Loucy (cell line): ENCODE measurements around the gene PTPRT.
"Not testable (repeated sequence)": the region's sequence is repeated elsewhere in the genome, so short reads cannot be mapped to it uniquely, and the experiment has no call there.

Source experiments
- H2AFZ ChIP-seq: fragments of 200-600 bp; sonication (generic); 2 replicates; pipeline ENCODE4 v1.6.0; 2016; ENCODE audit warnings: antibody characterized with exemption, mild to moderate bottlenecking, low read length, moderate library complexity
- H3F3A ChIP-seq: fragments of 200-600 bp; 2 replicates; pipeline ENCODE4 v1.6.0; 2016; ENCODE audit warnings: antibody characterized with exemption, low read depth, mild to moderate bottlenecking
- H3K27me3 ChIP-seq: fragments of 200-600 bp; sonication (generic); 2 replicates; pipeline ENCODE4 v1.6.1; 2014; ENCODE audit warnings: low read length, mild to moderate bottlenecking; ENCODE audit not compliant: insufficient read depth, poor library complexity, severe bottlenecking
- H3K36me3 ChIP-seq: fragments of 200-600 bp; sonication (generic); 2 replicates; pipeline ENCODE4 v1.6.1; 2016; ENCODE audit warnings: low read length; ENCODE audit not compliant: insufficient read depth
- H3K4me1 ChIP-seq: fragments of 200-600 bp; sonication (generic); 2 replicates; pipeline ENCODE4 v1.5.1; 2014; ENCODE audit warnings: low read length, mild to moderate bottlenecking; ENCODE audit not compliant: insufficient read depth, poor library complexity, severe bottlenecking
- H3K4me2 ChIP-seq: fragments of 200-600 bp; sonication (generic); 2 replicates; pipeline ENCODE4 v1.6.0; 2014; ENCODE audit warnings: antibody characterized with exemption, low read length, low read depth, mild to moderate bottlenecking; ENCODE audit not compliant: poor library complexity, severe bottlenecking
- H3K4me3 ChIP-seq: fragments of 200-600 bp; sonication (generic); 2 replicates; pipeline ENCODE4 v1.5.1; 2014; ENCODE audit warnings: low read length, mild to moderate bottlenecking, mixed read lengths; ENCODE audit not compliant: poor library complexity, severe bottlenecking
- H3K79me2 ChIP-seq: fragments of 200-600 bp; sonication (generic); 2 replicates; pipeline ENCODE4 v1.6.1; 2014; ENCODE audit warnings: low read length; ENCODE audit not compliant: insufficient read depth
- H3K9ac ChIP-seq: fragments of 200-600 bp; sonication (generic); 2 replicates; pipeline ENCODE4 v1.6.0; 2014; ENCODE audit warnings: mild to moderate bottlenecking, low read depth, low read length, moderate library complexity; ENCODE audit not compliant: poor library complexity, severe bottlenecking
- H3K9me2 ChIP-seq: fragments of 200-600 bp; sonication (generic); replicated peaks from 2 replicates; pipeline ENCODE4 v1.6.1; 2016; ENCODE audit warnings: low read depth, low read length, mixed read lengths
- H3K9me3 ChIP-seq: fragments of 200-600 bp; sonication (generic); 2 replicates; pipeline ENCODE4 v1.6.1; 2014; ENCODE audit warnings: mild to moderate bottlenecking, antibody characterized with exemption, low read length, low read depth; ENCODE audit not compliant: insufficient read depth
- H4K20me1 ChIP-seq: fragments of 200-600 bp; sonication (generic); 2 replicates; pipeline ENCODE4 v1.6.0; 2014; ENCODE audit warnings: antibody characterized with exemption, low read length, mild to moderate bottlenecking; ENCODE audit not compliant: insufficient read depth, poor library complexity, severe bottlenecking
- CTCF ChIP-seq: fragments of 200-600 bp; sonication (generic); conservative IDR thresholded peaks from 2 replicates; pipeline ENCODE4 v1.5.1; 2014; ENCODE audit warnings: mild to moderate bottlenecking, antibody characterized with exemption, low read length
- EZH2phosphoT487 ChIP-seq: fragments of 200-600 bp; IDR thresholded peaks from 2 replicates; pipeline ENCODE4 v1.6.1; 2018; ENCODE audit warnings: antibody characterized with exemption, mild to moderate bottlenecking, moderate library complexity, borderline replicate concordance

The PTPRT gene

GRCh38 chr20:42915081-42915480 lies 274.6 kb downstream of the PTPRT start:
- Histone ChIP-seq H4K20me1 (no peaks in the 10 kb centered on the region), H2AFZ (no peak overlapping the region), H3K4me3 (no peak overlapping the region), H3K27me3 (no peaks in the 10 kb centered on the region), H3K4me2 (no peak overlapping the region), H3K9me3 (no peaks in the 10 kb centered on the region), H3F3A (no peaks in the 10 kb centered on the region), H3K4me1 (no peaks in the 10 kb centered on the region), H3K9ac (no peak overlapping the region), H3K9me2 (no peaks in the 10 kb centered on the region), H3K36me3 (no peaks in the 10 kb centered on the region), H3K79me2 (no peaks in the 10 kb centered on the region)
- TF ChIP-seq EZH2phosphoT487, result no peak
- no peak for TF ChIP-seq CTCF

GRCh38 chr20:42914302-42914701 lies 275.4 kb downstream of the PTPRT start:
- Histone ChIP-seq H3K4me3 (no peak overlapping the region), H3K36me3 (no peaks in the 10 kb centered on the region), H3F3A (no peaks in the 10 kb centered on the region), H3K79me2 (no peaks in the 10 kb centered on the region), H3K4me2 (no peak overlapping the region), H3K9me3 (no peaks in the 10 kb centered on the region), H3K9ac (no peak overlapping the region), H4K20me1 (no peaks in the 10 kb centered on the region), H2AFZ (no peak overlapping the region), H3K9me2 (no peaks in the 10 kb centered on the region), H3K27me3 (no peaks in the 10 kb centered on the region), H3K4me1 (no peaks in the 10 kb centered on the region)
- TF ChIP-seq EZH2phosphoT487 (no peak), CTCF (no peak)

DNA sequence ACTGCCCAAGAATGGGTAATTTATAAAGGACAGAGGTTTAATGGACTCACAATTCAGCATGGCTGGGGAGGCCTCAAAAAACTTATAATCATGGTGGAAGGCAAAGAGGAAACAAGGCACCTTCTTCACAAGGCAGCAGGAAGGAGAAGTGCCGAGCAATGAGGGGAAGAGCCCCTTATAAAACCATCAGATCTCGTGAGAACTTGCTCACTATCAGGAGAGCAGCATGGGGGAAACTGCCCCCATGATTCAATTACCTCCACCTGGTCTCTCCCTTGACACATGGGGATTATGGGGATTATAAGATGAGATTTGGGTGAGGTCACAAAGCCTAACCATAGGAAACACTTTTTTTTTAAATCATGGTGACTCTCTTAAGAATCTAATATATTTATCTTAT lies 278.9 kb downstream of the PTPRT start:
- H3K4me2 ChIP-seq, H4K20me1 ChIP-seq, H3F3A ChIP-seq, H3K9me2 ChIP-seq, H3K27me3 ChIP-seq, H3K4me1 ChIP-seq, H3K9me3 ChIP-seq, H3K36me3 ChIP-seq, H3K79me2 ChIP-seq, H3K4me3 ChIP-seq, H2AFZ ChIP-seq, H3K9ac ChIP-seq: not testable (repeated sequence)

GRCh38 chr20:42907730-42908129 lies 282.0 kb downstream of the PTPRT start:
- no peaks in the 10 kb centered on the region for H3K27me3 ChIP-seq
- H3K36me3 ChIP-seq, result no peaks in the 10 kb centered on the region
- H3K9me3 ChIP-seq, result no peaks in the 10 kb centered on the region
- no peak overlapping the region for H3K9ac ChIP-seq
- no peak overlapping the region for H2AFZ ChIP-seq
- no peaks in the 10 kb centered on the region for H3K4me1 ChIP-seq
- no peaks in the 10 kb centered on the region for H3F3A ChIP-seq
- H4K20me1 ChIP-seq, result no peaks in the 10 kb centered on the region
- TF ChIP-seq EZH2phosphoT487, result no peak
- no peak for TF ChIP-seq CTCF
- no peak overlapping the region for H3K4me3 ChIP-seq
- no peaks in the 10 kb centered on the region for H3K9me2 ChIP-seq
- H3K79me2 ChIP-seq, result no peaks in the 10 kb centered on the region
- H3K4me2 ChIP-seq, result no peak overlapping the region
